Osteocyte (in vitro differentiated cells): ENCODE measurements around the gene KLHL1. TPM values are rescaled to one million over a fixed set of nuclear protein-coding genes. Genes with fewer than 3 reads are reported as not detected.

Experiments
- DNase-seq: peaks from one replicate; pipeline ENCODE4 v3.0.0; 2021; ENCODE audit warnings: mixed read lengths; ENCODE audit not compliant: unreplicated experiment; ENCODE audit errors: extremely low spot score
- H3K27ac Mint-ChIP-seq: one replicate; pipeline ENCODE4 v1.8.0; 2021; ENCODE audit warnings: mild to moderate bottlenecking, mixed read lengths; ENCODE audit not compliant: unreplicated experiment
- H3K27me3 Mint-ChIP-seq: one replicate; pipeline ENCODE4 v1.8.0; 2021; ENCODE audit warnings: mixed read lengths; ENCODE audit not compliant: unreplicated experiment
- H3K36me3 Mint-ChIP-seq: one replicate; pipeline ENCODE4 v1.8.0; 2021; ENCODE audit warnings: mixed read lengths; ENCODE audit not compliant: unreplicated experiment
- H3K4me1 Mint-ChIP-seq: one replicate; pipeline ENCODE4 v1.8.0; 2021; ENCODE audit warnings: mixed read lengths; ENCODE audit not compliant: unreplicated experiment
- H3K4me3 Mint-ChIP-seq: one replicate; pipeline ENCODE4 v1.8.0; 2021; ENCODE audit warnings: mild to moderate bottlenecking, moderate library complexity, mixed read lengths; ENCODE audit not compliant: unreplicated experiment
- H3K9me3 Mint-ChIP-seq: one replicate; pipeline ENCODE4 v1.8.0; 2021; ENCODE audit warnings: mixed read lengths; ENCODE audit not compliant: unreplicated experiment
- CTCF ChIP-seq: fragments of 200-600 bp; sonication (generic); IDR thresholded peaks from 2 replicates; pipeline ENCODE4 v1.5.0; 2021; ENCODE audit warnings: antibody characterized with exemption, mild to moderate bottlenecking, moderate library complexity
- total RNA-seq: library from RNA; stranded (reverse); gene quantifications from 2 replicates; pipeline ENCODE4 v1.2.1, GENCODE V29; 2021

Gene KLHL1
- total RNA-seq, 1 donor from 2014 or later, result not detected

GRCh38 chr13:69796256-69796655 lies 312.0 kb downstream of the KLHL1 start:
- no peak for TF ChIP-seq CTCF
- DNase-seq, result no peak
- Mint-ChIP-seq H3K4me3 (no peak overlapping the region), H3K9me3 (no peaks in the 10 kb centered on the region), H3K27ac (no peak overlapping the region), H3K27me3 (no peaks in the 10 kb centered on the region), H3K36me3 (no peaks in the 10 kb centered on the region), H3K4me1 (no peaks in the 10 kb centered on the region)

GRCh38 chr13:69793783-69794453 lies 314.3 kb downstream of the KLHL1 start:
- no peaks in the 10 kb centered on the region for H3K36me3 Mint-ChIP-seq
- no peaks in the 10 kb centered on the region for H3K9me3 Mint-ChIP-seq
- no peaks in the 10 kb centered on the region for H3K4me1 Mint-ChIP-seq
- DNase-seq, result no peak
- H3K27me3 Mint-ChIP-seq, result no peaks in the 10 kb centered on the region
- H3K27ac Mint-ChIP-seq, result no peak overlapping the region
- H3K4me3 Mint-ChIP-seq, result no peak overlapping the region
- no peak for TF ChIP-seq CTCF

GRCh38 chr13:69776937-69777336 lies 331.3 kb downstream of the KLHL1 start:
- TF ChIP-seq CTCF, result no peak
- Mint-ChIP-seq H3K27ac (no peak overlapping the region), H3K4me1 (no peaks in the 10 kb centered on the region), H3K36me3 (no peaks in the 10 kb centered on the region), H3K27me3 (no peaks in the 10 kb centered on the region), H3K4me3 (no peak overlapping the region), H3K9me3 (peaks cover 4% of the 10 kb centered on the region)
- DNase-seq, result no peak

GRCh38 chr13:69769608-69770007 lies 338.6 kb downstream of the KLHL1 start:
- Mint-ChIP-seq H3K27ac (no peak overlapping the region), H3K36me3 (no peaks in the 10 kb centered on the region), H3K9me3 (no peaks in the 10 kb centered on the region), H3K4me3 (no peak overlapping the region), H3K4me1 (no peaks in the 10 kb centered on the region), H3K27me3 (no peaks in the 10 kb centered on the region)
- no peak for DNase-seq
- no peak for TF ChIP-seq CTCF

- Mint-ChIP-seq H3K4me3 (no peak overlapping the region), H3K36me3 (no peaks in the 10 kb centered on the region), H3K9me3 (no peaks in the 10 kb centered on the region), H3K4me1 (no peaks in the 10 kb centered on the region), H3K27me3 (no peaks in the 10 kb centered on the region), H3K27ac (no peak overlapping the region)
- no peak for DNase-seq
- TF ChIP-seq CTCF, result no peak
These were observed 346.7 kb downstream of the KLHL1 start for GRCh38 chr13:69761581-69761980.
